ENCODE data around the gene ARHGEF4.

ARHGEF4 gene

GRCh38 chr2:130854301-130854700, 17.6 kb downstream of the ARHGEF4 start:
- no peaks in the 10 kb centered on the region for H3K36me3 ChIP-seq
- peaks cover 21 to 64% (median 62%) of the 10 kb centered on the region in 10 experiments for H3K4me1 ChIP-seq
- no peak for TF ChIP-seq Cebpa-rat (IDR thresholded peaks at IDR 0.05)

GRCh38 chr2:130864830-130865800, 28.4 kb downstream of the ARHGEF4 start:
- TF ChIP-seq Cebpa-rat (IDR thresholded peaks at IDR 0.05) = peak in 8 of 11 experiments; percentile 27 to 90 (median 66); a peak in 14 of 22 replicates
- H3K4me2 ChIP-seq = peak overlapping the region; percentile 40 to 89 (median 75)
- H3K9ac ChIP-seq = peak overlapping the region in 8 of 11 experiments; percentile 4 to 62 (median 56); a peak in 14 of 22 replicates
- H3K4me1 ChIP-seq = peaks cover 31 to 63% (median 58%) of the 10 kb centered on the region in 10 experiments
- 0 out of 22 replicates have a peak, but pooled peaks cover 0 to 6% (median 0%) of the 10 kb centered on the region in 11 experiments for H3K9me3 ChIP-seq (replicated peaks in 1 of 11)
- no peaks in the 10 kb centered on the region for H3K36me3 ChIP-seq
- H3K27ac ChIP-seq = peak overlapping the region in 10 of 11 experiments; percentile 11 to 88 (median 80); a peak in 18 of 22 replicates
- no peak overlapping the region for H3K4me3 ChIP-seq
- H4K20me1 ChIP-seq = no peaks in the 10 kb centered on the region
- no peaks in the 10 kb centered on the region for H3K27me3 ChIP-seq

More at GRCh38 chr2:130854301-130854700, 17.6 kb downstream of the ARHGEF4 start:
- Histone ChIP-seq H3K4me2 (peak overlapping the region in 8 of 11 experiments; percentile 34 to 98 (median 56); a peak in 16 of 22 replicates), H4K20me1 (peaks cover 0 to 18% (median 0%) of the 10 kb centered on the region in 11 experiments; a peak in 9 of 22 replicates), H3K9me3 (replicated peaks in 1 of 11) (peaks cover 0 to 13% (median 4%) of the 10 kb centered on the region in 11 experiments; a peak in 7 of 22 replicates), H3K4me3 (no peak overlapping the region), H3K27me3 (peaks cover 0 to 22% (median 0%) of the 10 kb centered on the region in 11 experiments; a peak in 5 of 22 replicates), H3K27ac (no peak overlapping the region), H3K9ac (no peak overlapping the region)

GRCh38 chr2:130869441-130870160, 32.9 kb downstream of the ARHGEF4 start:
- Histone ChIP-seq H3K27ac (peak overlapping the region in 7 of 11 experiments; percentile 16 to 88 (median 31); a peak in 9 of 22 replicates), H3K4me2 (peak overlapping the region in 9 of 11 experiments; percentile 19 to 77 (median 68); a peak in 16 of 22 replicates), H3K9ac (peak overlapping the region in 2 of 11 experiments; percentile 5 to 7; a peak in 1 of 22 replicates), H3K27me3 (no peaks in the 10 kb centered on the region), H4K20me1 (no peaks in the 10 kb centered on the region), H3K4me3 (no peak overlapping the region), H3K36me3 (no peaks in the 10 kb centered on the region), H3K9me3 (replicated peaks in 1 of 11) (no peaks in the 10 kb centered on the region), H3K4me1 (peaks cover 31 to 94% (median 80%) of the 10 kb centered on the region in 10 experiments)
- TF ChIP-seq Cebpa-rat (IDR thresholded peaks at IDR 0.05) = no peak

GRCh38 chr2:130870161-130870485, 33.4 kb downstream of the ARHGEF4 start:
- H3K27ac ChIP-seq = peak overlapping the region in 4 of 11 experiments; percentile 28 to 88 (median 56); a peak in 6 of 22 replicates
- H3K4me2 ChIP-seq = peak overlapping the region in 9 of 11 experiments; percentile 19 to 77 (median 68); a peak in 18 of 22 replicates
- TF ChIP-seq Cebpa-rat (IDR thresholded peaks at IDR 0.05) = no peak
- H3K27me3 ChIP-seq = no peaks in the 10 kb centered on the region
- peaks cover 26 to 94% (median 78%) of the 10 kb centered on the region in 10 experiments for H3K4me1 ChIP-seq
- peaks cover 0 to 2% (median 0%) of the 10 kb centered on the region in 11 experiments; a peak in 3 of 22 replicates for H3K9me3 ChIP-seq (replicated peaks in 1 of 11)
- H3K4me3 ChIP-seq = no peak overlapping the region
- no peak overlapping the region for H3K9ac ChIP-seq
- H3K36me3 ChIP-seq = no peaks in the 10 kb centered on the region
- H4K20me1 ChIP-seq = no peaks in the 10 kb centered on the region

GRCh38 chr2:130870779-130871178, 34.1 kb downstream of the ARHGEF4 start:
- Histone ChIP-seq H3K27ac (peak overlapping the region in 2 of 11 experiments; percentile 65 to 88; a peak in 1 of 22 replicates), H3K27me3 (no peaks in the 10 kb centered on the region)
- TF ChIP-seq Cebpa-rat (IDR thresholded peaks at IDR 0.05) = no peak

GRCh38 chr2:130871843-130872740, 35.4 kb downstream of the ARHGEF4 start:
- no peaks in the 10 kb centered on the region for H3K27me3 ChIP-seq
- H3K9me3 ChIP-seq (replicated peaks in 1 of 11) = peaks cover 0 to 13% (median 6%) of the 10 kb centered on the region in 11 experiments; a peak in 4 of 22 replicates
- TF ChIP-seq Cebpa-rat (IDR thresholded peaks at IDR 0.05) = no peak
- no peaks in the 10 kb centered on the region for H3K36me3 ChIP-seq
- no peak overlapping the region for H3K4me3 ChIP-seq
- H3K4me2 ChIP-seq = peak overlapping the region in 2 of 11 experiments; percentile 3 to 8; a peak in 2 of 22 replicates
- H3K4me1 ChIP-seq = peaks cover 6 to 79% (median 59%) of the 10 kb centered on the region in 10 experiments
- H3K27ac ChIP-seq = peak overlapping the region in 2 of 11 experiments; percentile 21 to 59; a peak in 3 of 22 replicates
- H3K9ac ChIP-seq = peak overlapping the region in 1 of 11 experiments; percentile 19; a peak in 1 of 22 replicates
- H4K20me1 ChIP-seq = no peaks in the 10 kb centered on the region

More at GRCh38 chr2:130870779-130871178, 34.1 kb downstream of the ARHGEF4 start:
- no peaks in the 10 kb centered on the region for H3K36me3 ChIP-seq
- H3K9ac ChIP-seq = peak overlapping the region in 2 of 11 experiments; percentile 23 to 32; a peak in 1 of 22 replicates
- H3K4me1 ChIP-seq = peaks cover 20 to 92% (median 72%) of the 10 kb centered on the region in 10 experiments
- no peaks in the 10 kb centered on the region for H4K20me1 ChIP-seq
- no peak overlapping the region for H3K4me3 ChIP-seq
- H3K4me2 ChIP-seq = peak overlapping the region in 9 of 11 experiments; percentile 19 to 77 (median 68); a peak in 17 of 22 replicates
- H3K9me3 ChIP-seq (replicated peaks in 1 of 11) = peaks cover 0 to 9% (median 6%) of the 10 kb centered on the region in 11 experiments; a peak in 3 of 22 replicates

GRCh38 chr2:130872741-130873125, 36.0 kb downstream of the ARHGEF4 start:
- no peak overlapping the region for H3K4me3 ChIP-seq
- H3K36me3 ChIP-seq = no peaks in the 10 kb centered on the region
- no peaks in the 10 kb centered on the region for H3K27me3 ChIP-seq
- H3K4me2 ChIP-seq = peak overlapping the region in 1 of 11 experiments; percentile 8; a peak in 4 of 22 replicates
- peak overlapping the region in 1 of 11 experiments; percentile 19; a peak in 1 of 22 replicates for H3K9ac ChIP-seq
- no peak for TF ChIP-seq Cebpa-rat (IDR thresholded peaks at IDR 0.05)
- peaks cover 0 to 72% (median 52%) of the 10 kb centered on the region in 10 experiments; a peak in 18 of 20 replicates for H3K4me1 ChIP-seq
- peaks cover 0 to 13% (median 6%) of the 10 kb centered on the region in 11 experiments; a peak in 4 of 22 replicates for H3K9me3 ChIP-seq (replicated peaks in 1 of 11)
- H4K20me1 ChIP-seq = no peaks in the 10 kb centered on the region
- H3K27ac ChIP-seq = peak overlapping the region in 1 of 11 experiments; percentile 59; a peak in 2 of 22 replicates
